KOPT-K1 (cell line): ENCODE results near the gene ADH6.
"Not testable (repeated sequence)": the region's sequence is repeated elsewhere in the genome, so short reads cannot be mapped to it uniquely, and the experiment has no call there.

Source experiments
- H3K27ac ChIP-seq: fragments of 200-600 bp; sonication (generic); 2 replicates; pipeline ENCODE4 v1.5.1; 2016; ENCODE audit warnings: antibody characterized with exemption, mild to moderate bottlenecking, low read depth, low read length; ENCODE audit not compliant: poor library complexity, severe bottlenecking
- H3K36me3 ChIP-seq: fragments of 200-600 bp; sonication (generic); 2 replicates; pipeline ENCODE4 v1.5.1; 2017; ENCODE audit warnings: antibody characterized with exemption, mild to moderate bottlenecking, low read length, moderate library complexity; ENCODE audit not compliant: insufficient read depth
- H3K9me3 ChIP-seq: fragments of 200-600 bp; sonication (generic); 2 replicates; pipeline ENCODE4 v1.5.1; 2017; ENCODE audit warnings: antibody characterized with exemption, low read length, mild to moderate bottlenecking; ENCODE audit not compliant: insufficient read depth, poor library complexity, severe bottlenecking

ADH6 gene

DNA sequence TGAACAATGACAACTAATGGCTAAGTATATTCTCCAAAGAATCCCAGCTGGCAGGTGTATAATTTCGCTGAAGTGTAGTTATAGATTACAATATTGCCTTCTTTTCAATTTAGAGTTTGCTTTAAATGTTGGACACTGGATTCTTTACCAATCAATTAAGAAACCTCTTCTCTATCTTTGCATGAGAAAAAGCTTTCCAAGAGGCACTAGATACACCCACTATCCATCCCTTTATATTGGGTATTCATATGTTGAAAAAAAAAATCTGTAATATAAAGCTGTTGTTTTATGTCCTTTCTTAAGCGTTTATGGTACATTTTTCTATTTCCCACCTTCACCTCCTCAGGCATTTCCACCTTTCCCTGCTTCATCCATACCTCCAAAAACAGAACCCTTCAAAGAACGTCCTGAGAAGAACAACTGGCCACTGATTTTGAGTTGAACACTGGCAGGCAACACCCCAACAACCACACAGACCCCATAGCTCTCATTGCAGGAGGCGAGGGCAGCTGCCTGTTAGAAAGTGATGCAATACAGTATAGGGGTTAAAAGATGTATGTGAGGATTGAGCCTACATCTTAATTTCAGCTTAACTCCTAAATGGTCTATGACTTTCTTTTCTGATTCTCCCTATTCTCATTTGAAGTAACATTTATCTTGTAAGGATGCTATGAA, 11.8 kb downstream of the ADH6 start:
- no peaks in the 10 kb centered on the region for H3K36me3 ChIP-seq
- H3K9me3 ChIP-seq: no peaks in the 10 kb centered on the region
- no peak overlapping the region for H3K27ac ChIP-seq

DNA sequence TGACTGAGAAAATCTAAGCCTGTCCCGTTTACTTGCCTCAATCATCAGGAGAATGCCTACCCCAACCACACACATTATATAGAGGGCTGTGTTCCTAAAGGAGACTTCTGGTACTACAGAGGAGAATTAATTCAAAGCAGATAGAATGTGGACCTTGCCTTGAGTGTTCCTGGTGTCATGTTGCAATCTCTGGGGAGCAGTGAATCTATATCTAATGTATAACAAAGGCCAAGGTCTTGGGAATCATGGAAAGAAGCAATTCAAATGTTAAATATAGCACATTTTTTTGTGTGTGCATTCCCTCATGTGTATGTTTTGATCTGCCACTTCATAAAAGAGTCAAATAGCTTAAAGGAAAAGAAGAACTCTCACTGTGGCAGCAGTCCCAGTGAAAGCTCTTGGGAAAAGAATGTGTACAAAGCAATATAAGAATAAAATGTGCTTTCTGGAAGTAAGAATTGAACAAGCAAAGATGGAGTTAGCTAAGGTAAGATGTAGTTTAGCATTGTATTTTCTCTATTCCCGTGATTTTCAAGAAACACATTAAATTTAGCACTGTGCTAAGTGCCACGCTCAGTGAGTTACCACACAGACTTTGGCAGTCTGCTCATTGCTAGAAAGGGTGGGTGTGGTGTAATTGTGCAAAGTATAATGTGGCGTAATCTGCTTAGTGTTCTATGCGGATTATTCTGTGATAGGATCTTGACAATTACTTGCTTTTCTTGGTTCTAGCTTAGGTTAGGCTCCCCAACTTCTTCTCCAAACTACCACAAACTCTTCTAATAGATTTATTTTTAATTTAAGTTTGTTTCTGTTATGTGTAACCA, 13.7 kb downstream of the ADH6 start:
- H3K9me3 ChIP-seq: no peaks in the 10 kb centered on the region
- no peak overlapping the region for H3K27ac ChIP-seq
- no peaks in the 10 kb centered on the region for H3K36me3 ChIP-seq

DNA sequence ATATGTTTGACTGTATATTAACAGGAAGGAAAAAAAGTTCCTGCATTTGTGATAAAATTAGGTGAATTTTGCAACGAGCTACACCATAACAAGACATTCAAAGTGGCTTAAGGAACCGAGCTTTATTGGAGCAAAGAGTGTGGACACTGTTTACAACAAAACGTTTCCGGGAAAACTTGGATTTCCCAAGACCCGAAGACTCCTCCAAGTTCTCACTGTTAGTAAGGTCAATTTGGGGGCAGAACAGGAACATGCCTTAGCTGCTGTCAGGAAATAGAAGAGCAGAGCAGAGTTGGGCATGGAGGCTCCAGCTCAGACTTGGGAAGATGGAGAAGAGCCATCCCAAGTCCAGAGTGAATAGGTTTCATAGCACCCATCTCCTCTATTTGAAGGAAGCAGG, 16.5 kb downstream of the ADH6 start:
- H3K9me3 ChIP-seq: no peaks in the 10 kb centered on the region
- H3K27ac ChIP-seq: no peak overlapping the region
- no peaks in the 10 kb centered on the region for H3K36me3 ChIP-seq

DNA sequence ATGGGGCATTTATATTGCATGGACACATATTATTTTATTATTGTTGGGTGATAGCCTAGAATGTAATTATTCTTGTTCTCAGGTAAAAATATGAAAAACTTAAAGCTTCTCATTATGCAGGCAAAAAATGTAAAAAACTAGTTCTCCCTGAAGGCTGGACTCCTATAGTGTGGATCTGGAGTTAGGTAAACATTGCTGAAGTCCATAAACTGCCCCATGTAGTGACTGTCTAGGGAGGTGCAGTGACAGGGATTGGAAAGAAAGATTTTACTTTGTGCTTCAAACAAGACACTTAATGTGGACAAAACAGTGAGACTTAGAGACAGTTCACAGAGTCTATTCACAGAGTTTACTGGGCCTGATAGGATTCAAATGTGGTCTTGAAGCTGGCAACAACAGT, 17.0 kb downstream of the ADH6 start:
- Histone ChIP-seq H3K9me3 (no peaks in the 10 kb centered on the region), H3K27ac (no peak overlapping the region)

DNA sequence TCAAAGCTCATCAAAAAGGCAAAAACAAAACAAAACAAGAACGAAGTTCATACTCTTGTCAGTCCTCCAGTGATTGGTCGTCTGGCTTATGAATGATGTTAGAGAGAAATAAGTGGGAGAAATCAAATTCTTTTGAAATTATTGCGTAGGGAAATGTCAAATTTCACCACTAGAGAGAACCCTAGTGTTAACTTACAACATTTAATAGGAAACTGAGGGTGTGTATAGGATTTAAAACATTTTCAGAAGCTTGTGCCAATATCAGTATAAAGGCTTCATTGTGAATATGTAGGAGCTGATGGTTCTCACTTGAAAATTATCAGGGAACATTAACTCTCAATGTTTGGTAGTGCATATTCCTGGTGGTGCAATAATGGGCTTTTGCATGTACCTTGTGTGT, 17.4 kb downstream of the ADH6 start:
- Histone ChIP-seq H3K9me3 (no peaks in the 10 kb centered on the region), H3K27ac (no peak overlapping the region), H3K36me3 (no peaks in the 10 kb centered on the region)

More for the DNA sequence above, 17.0 kb downstream of the ADH6 start:
- H3K36me3 ChIP-seq: no peaks in the 10 kb centered on the region

DNA sequence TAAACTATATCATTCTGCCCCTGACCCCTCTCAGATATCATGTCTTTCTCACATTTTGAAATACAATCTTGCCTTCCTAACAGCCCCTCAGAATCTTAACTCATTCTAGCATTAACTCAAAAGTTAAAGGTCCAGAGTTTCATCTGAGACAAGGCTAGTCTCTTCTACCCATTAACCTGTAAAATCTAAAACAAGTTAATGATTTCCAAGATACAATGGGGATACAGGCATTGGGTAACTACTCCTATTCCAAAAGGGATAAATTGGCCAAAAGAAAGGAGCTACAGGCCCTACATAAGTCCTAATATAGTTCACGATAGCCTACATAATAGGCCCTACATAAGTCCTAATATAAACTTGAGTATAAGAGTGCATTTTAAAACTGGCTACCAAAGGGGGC, 18.9 kb downstream of the ADH6 start:
- no peaks in the 10 kb centered on the region for H3K36me3 ChIP-seq
- no peak overlapping the region for H3K27ac ChIP-seq

DNA sequence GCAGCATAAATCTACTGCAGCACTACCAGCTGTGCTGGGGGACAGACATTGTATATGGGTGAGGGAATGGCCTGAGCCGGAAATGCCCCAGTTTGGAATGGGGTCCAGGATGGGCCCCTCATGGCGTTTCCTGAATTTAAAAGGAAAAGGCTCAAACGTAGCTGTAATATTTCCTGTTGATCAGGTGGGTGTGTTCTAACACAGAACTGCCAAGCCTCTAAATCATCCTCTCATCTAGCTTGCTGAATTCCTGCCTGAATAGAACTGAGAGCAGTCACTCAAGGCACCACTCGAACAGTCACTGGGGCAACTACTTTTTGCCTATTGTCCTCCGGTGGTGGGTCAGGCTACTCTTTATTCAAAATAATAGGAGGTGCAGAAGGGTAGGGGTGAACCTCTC, 28.7 kb downstream of the ADH6 start:
- H3K9me3 ChIP-seq: peaks cover 29% of the 10 kb centered on the region
- no peaks in the 10 kb centered on the region for H3K36me3 ChIP-seq
- no peak overlapping the region for H3K27ac ChIP-seq

More for the DNA sequence above, 18.9 kb downstream of the ADH6 start:
- no peaks in the 10 kb centered on the region for H3K9me3 ChIP-seq

DNA sequence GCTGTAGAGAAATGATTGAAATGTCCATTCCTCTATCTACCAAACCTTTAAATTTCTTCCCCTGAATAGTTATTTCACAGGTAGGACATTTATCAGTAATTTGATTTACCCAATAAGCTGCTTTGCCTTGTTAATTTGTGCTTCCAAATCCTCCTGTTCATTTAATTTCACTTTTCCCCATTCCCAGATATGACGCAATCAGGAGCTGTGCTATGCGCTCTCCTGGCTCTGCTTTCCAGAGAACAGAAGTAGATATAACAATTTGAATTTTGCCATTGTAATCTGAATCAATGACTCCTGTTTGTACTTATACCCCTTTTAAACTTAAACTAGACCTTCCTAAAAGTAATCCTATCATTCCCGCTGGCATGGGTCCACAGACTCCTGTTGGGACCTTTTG, 29.1 kb downstream of the ADH6 start:
- not testable (repeated sequence) for H3K27ac ChIP-seq, H3K36me3 ChIP-seq
- peaks cover 32% of the 10 kb centered on the region for H3K9me3 ChIP-seq

DNA sequence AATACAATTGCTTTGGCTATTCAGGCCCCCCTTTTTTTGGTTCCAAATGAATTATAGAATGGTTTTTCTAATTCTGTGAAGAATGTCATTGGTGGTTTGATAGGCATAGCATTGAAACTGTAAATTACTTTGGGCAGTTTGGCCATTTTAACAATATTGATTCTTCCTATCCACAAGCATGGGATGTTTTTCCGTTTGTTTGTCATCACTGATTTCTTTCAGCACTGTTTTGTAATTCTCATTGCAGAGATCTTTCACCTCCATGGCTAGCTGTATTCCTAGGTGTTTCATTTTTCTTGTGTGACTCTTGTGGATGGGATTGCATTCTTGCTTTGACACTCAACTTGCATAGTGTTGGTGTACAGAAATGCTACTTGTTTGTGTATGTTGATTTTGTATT, 33.0 kb downstream of the ADH6 start:
- peaks cover 28% of the 10 kb centered on the region for H3K9me3 ChIP-seq
- no peaks in the 10 kb centered on the region for H3K36me3 ChIP-seq
- H3K27ac ChIP-seq: no peak overlapping the region

DNA sequence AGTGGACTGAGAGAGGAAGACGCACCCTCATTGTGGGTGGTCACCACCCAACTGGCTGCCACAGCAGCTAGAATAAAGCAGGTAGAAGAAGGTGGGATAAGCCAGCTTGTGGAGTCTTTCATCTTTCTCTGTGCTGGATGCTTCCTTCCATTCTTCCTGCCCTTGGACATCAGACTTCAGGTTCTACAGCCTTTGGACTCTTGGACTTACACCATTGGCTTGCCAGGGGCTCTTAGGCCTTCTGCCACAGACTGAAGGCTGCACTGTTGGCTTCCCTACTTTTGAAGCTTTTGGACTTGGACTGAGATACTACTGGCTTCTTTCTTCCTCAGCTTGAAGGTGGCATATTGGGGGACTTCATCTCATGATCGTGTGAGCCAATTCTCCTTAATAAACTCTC, 33.5 kb downstream of the ADH6 start:
- Histone ChIP-seq H3K27ac (no peak overlapping the region), H3K36me3 (no peaks in the 10 kb centered on the region), H3K9me3 (peaks cover 24% of the 10 kb centered on the region)

DNA sequence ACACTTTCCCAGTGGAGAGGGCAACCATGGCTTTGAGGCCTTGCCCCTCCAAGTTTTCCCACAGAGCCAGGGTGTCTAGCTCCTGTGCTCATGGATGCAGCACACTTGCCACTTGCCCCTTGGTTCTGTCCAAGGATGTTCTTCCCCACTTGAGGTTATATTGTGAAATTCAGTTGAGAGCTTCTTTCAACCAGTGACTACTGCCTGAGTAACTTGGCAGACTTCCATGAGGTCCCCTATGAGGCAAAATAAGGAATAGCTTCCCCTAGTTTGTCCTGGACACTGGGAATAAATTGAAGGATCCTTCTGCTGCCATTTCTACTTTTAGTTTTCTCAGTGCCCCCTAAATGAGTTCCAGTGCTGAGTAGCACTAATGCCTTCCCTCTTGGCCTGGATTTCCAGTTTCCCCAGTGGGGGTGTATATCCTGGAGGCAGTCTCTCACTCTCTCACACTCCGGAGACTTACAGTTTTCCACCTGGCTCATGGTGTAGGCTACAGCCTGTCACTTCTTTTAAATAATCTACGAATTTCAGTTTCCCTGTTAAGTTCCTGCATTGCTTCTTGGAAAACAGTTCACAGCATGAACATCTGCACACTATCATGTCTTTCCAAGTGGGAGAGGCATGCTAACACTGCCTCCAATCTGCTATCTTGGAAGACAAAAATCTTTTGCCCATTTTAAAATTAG, 38.5 kb downstream of the ADH6 start:
- no peak overlapping the region for H3K27ac ChIP-seq
- H3K36me3 ChIP-seq: no peaks in the 10 kb centered on the region
- H3K9me3 ChIP-seq: peaks cover 11% of the 10 kb centered on the region

DNA sequence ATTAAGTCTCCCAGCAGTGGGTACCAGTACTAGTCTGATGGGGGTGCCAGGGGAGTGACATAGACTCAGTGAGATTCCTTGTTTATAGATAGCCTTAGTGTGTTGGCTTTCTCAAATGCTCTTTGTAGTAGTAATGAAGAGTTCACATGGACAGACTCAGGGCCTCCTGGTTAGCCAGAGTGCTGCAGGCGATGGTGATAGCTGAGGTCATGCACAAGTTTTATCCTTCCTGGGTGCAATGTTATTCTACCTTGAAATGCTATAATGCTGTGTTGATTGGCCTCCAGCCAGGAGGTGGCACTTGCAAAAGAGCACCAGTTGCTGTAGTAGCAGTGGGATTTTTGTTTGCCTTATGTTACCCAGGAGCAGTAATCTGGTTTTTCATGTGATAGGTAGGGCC, 39.4 kb downstream of the ADH6 start:
- no peaks in the 10 kb centered on the region for H3K36me3 ChIP-seq
- H3K27ac ChIP-seq: no peak overlapping the region
- H3K9me3 ChIP-seq: peaks cover 3% of the 10 kb centered on the region

DNA sequence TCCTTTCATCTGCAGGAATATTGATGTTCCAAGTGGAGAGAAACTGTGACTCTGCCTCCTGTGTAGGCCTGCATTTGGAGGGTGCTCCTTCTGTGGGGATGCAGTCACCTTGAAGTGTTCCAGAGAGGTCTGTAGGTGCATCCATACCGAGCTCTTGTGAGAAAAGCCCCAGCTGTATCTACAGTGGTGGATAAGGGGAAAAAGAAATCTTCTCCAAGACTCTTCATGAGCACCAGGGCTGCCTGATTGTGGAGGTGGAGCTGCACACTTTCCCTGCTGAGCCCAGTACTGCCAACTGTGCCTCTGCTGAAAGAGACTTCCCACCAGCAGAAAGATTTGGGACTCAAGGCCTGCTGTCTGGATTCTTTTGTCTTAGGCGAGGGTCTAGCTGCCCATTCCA, 39.9 kb downstream of the ADH6 start:
- Histone ChIP-seq H3K27ac (no peak overlapping the region), H3K9me3 (no peaks in the 10 kb centered on the region), H3K36me3 (no peaks in the 10 kb centered on the region)

DNA sequence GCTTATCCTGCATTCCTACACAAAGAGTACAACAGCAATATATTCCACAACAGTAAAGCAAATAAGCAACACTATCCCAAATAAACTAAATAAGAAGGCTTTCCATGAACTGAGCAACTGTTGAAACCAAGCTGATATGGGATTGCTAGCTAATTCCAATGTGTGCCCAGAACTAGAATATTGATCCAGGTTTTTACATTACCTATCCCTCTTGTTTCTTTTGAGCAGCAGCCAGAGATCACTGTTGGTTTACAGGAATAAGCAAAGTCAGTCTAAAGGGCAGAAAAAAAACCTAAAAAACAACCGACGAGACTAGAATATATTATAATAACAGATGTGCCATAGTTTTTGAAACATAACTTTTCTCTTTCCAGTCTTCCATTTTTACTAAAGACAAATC, 52.5 kb downstream of the ADH6 start:
- Histone ChIP-seq H3K27ac (no peak overlapping the region), H3K9me3 (no peaks in the 10 kb centered on the region), H3K36me3 (no peaks in the 10 kb centered on the region)

DNA sequence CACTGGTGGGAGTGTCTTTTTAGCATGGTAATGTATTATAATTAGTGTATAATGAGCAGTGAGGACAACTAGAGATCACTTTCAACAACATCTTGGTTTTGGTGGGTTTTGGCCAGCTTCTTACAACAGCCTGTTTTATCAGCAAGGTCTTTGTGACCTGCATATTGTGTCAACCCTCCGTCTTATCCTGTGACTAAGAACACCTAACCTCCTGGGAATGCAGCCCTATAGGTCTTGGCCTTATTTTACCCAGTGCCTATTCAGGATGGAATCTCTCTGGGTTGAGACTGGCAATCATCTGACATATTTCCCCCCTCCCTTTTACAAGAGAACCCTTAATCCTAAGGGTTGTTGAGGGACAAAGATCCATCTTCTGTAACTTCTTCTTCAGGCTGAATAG, 53.1 kb downstream of the ADH6 start:
- Histone ChIP-seq H3K9me3 (no peaks in the 10 kb centered on the region), H3K36me3 (no peaks in the 10 kb centered on the region)

More for the DNA sequence above, 53.1 kb downstream of the ADH6 start:
- no peak overlapping the region for H3K27ac ChIP-seq
